H9 (cell line): ENCODE results near the gene PPP1R17. TPM values are rescaled to one million over a fixed set of nuclear protein-coding genes. Genes with fewer than 3 reads are reported as not detected.

ENCODE experiments used
- DNase-seq: peaks from one replicate; pipeline ENCODE4 v3.0.0-alpha.2; 2017
- H2AFZ ChIP-seq: one replicate; pipeline ENCODE4 v1.6.1; 2013; ENCODE audit warnings: mild to moderate bottlenecking, low read length, control low read depth, moderate library complexity
- H2AK5ac ChIP-seq: 2 replicates; pipeline ENCODE4 v1.6.1; 2013; ENCODE audit warnings: low read length, control low read depth, mixed read lengths; ENCODE audit not compliant: insufficient read length
- H2BK120ac ChIP-seq: one replicate; pipeline ENCODE4 v1.6.1; 2013; ENCODE audit warnings: low read depth, mild to moderate bottlenecking, low read length, control low read depth, inconsistent platforms; ENCODE audit not compliant: poor library complexity, severe bottlenecking
- H2BK12ac ChIP-seq: 2 replicates; pipeline ENCODE4 v1.6.1; 2013; ENCODE audit warnings: low read length, control low read depth, mixed read lengths, low read depth; ENCODE audit not compliant: insufficient read length
- H2BK15ac ChIP-seq: 2 replicates; pipeline ENCODE4 v1.6.1; 2013; ENCODE audit warnings: low read depth, low read length, control low read depth
- H2BK20ac ChIP-seq: one replicate; pipeline ENCODE4 v1.6.1; 2013; ENCODE audit warnings: low read depth, mild to moderate bottlenecking, low read length, control low read depth, inconsistent platforms; ENCODE audit not compliant: poor library complexity, severe bottlenecking
- H2BK5ac ChIP-seq: 2 replicates; pipeline ENCODE4 v1.6.1; 2013; ENCODE audit warnings: low read length, control low read depth, mixed read lengths; ENCODE audit not compliant: insufficient read length
- H3K14ac ChIP-seq: 2 replicates; pipeline ENCODE4 v1.6.1; 2013; ENCODE audit warnings: low read length, control low read depth; ENCODE audit not compliant: insufficient read depth
- H3K18ac ChIP-seq: 2 replicates; pipeline ENCODE4 v1.6.1; 2013; ENCODE audit warnings: low read depth, mild to moderate bottlenecking, mixed read lengths, low read length, control low read depth; ENCODE audit not compliant: insufficient read length
- H3K23ac ChIP-seq: 2 replicates; pipeline ENCODE4 v1.6.1; 2013; ENCODE audit warnings: low read length, control low read depth, mixed read lengths, low read depth; ENCODE audit not compliant: insufficient read length
- H3K23me2 ChIP-seq: 2 replicates; pipeline ENCODE4 v1.6.1; 2013; ENCODE audit warnings: low read depth, mild to moderate bottlenecking, mixed read lengths, low read length, control low read depth; ENCODE audit not compliant: insufficient read length, poor library complexity, severe bottlenecking
- H3K27ac ChIP-seq: 2 replicates; pipeline ENCODE4 v1.5.1; 2013; ENCODE audit warnings: low read length, control low read depth, mixed read lengths, low read depth; ENCODE audit not compliant: insufficient read length
- H3K27me3 ChIP-seq: 2 replicates; pipeline ENCODE4 v1.6.1; 2013; ENCODE audit warnings: low read length, control low read depth, inconsistent platforms; ENCODE audit not compliant: insufficient read depth
- H3K4ac ChIP-seq: 2 replicates; pipeline ENCODE4 v1.6.1; 2013; ENCODE audit warnings: low read depth, mild to moderate bottlenecking, control low read depth, inconsistent platforms, low read length, moderate library complexity
- H3K4me1 ChIP-seq: 2 replicates; pipeline ENCODE4 v1.6.1; 2013; ENCODE audit warnings: low read length, control low read depth, inconsistent platforms; ENCODE audit not compliant: insufficient read depth
- H3K4me2 ChIP-seq: 2 replicates; pipeline ENCODE4 v1.6.1; 2013; ENCODE audit warnings: low read length, control low read depth, mixed read lengths; ENCODE audit not compliant: insufficient read length, insufficient read depth
- H3K56ac ChIP-seq: 2 replicates; pipeline ENCODE4 v1.6.1; 2013; ENCODE audit warnings: low read depth, mild to moderate bottlenecking, mixed read lengths, low read length, control low read depth; ENCODE audit not compliant: insufficient read length
- H3K79me1 ChIP-seq: 2 replicates; pipeline ENCODE4 v1.6.1; 2013; ENCODE audit warnings: low read depth, mild to moderate bottlenecking, moderate library complexity, low read length, control low read depth, inconsistent platforms; ENCODE audit not compliant: insufficient read depth, poor library complexity, severe bottlenecking
- H3K79me2 ChIP-seq: 2 replicates; pipeline ENCODE4 v1.6.1; 2013; ENCODE audit warnings: low read length, control low read depth, inconsistent platforms; ENCODE audit not compliant: insufficient read depth
- H3K9ac ChIP-seq: 2 replicates; pipeline ENCODE4 v1.6.1; 2013; ENCODE audit warnings: low read length, control low read depth, mixed read lengths; ENCODE audit not compliant: insufficient read length; ENCODE audit errors: extremely low read depth
- H3K9me3 ChIP-seq: one replicate; pipeline ENCODE4 v1.6.1; 2013; ENCODE audit warnings: low read depth, low read length, inconsistent platforms; ENCODE audit not compliant: control insufficient read depth
- H3T11ph ChIP-seq: one replicate; pipeline ENCODE4 v1.6.1; 2013; ENCODE audit warnings: mild to moderate bottlenecking, low read length, control low read depth, inconsistent platforms
- H4K20me1 ChIP-seq: one replicate; pipeline ENCODE4 v1.6.1; 2013; ENCODE audit not compliant: control insufficient read depth, insufficient read length, insufficient read depth
- H4K5ac ChIP-seq: 2 replicates; pipeline ENCODE4 v1.6.1; 2013; ENCODE audit warnings: low read depth, mild to moderate bottlenecking, mixed read lengths, low read length, control low read depth; ENCODE audit not compliant: insufficient read length
- H4K8ac ChIP-seq: replicated peaks from 2 replicates; pipeline ENCODE4 v1.6.1; 2013; ENCODE audit warnings: low read length, control low read depth, mixed read lengths, low read depth; ENCODE audit not compliant: insufficient read length
- H4K91ac ChIP-seq: 2 replicates; pipeline ENCODE4 v1.6.1; 2013; ENCODE audit warnings: low read depth, mild to moderate bottlenecking, moderate library complexity, mixed read lengths, low read length, control low read depth; ENCODE audit not compliant: insufficient read length
- H3K27ac Mint-ChIP-seq, 3 experiments: 2 replicates in 2 of 3; 3 replicates in 1 of 3; pipeline ENCODE4 v1.8.0; 2020 to 2021; ENCODE audit warnings: mixed read lengths in 3 of 3, mild to moderate bottlenecking in 1 of 3, moderate library complexity in 1 of 3
- H3K27me3 Mint-ChIP-seq: 2 replicates; pipeline ENCODE4 v1.8.0; 2021; ENCODE audit warnings: low read depth, mild to moderate bottlenecking, moderate library complexity, mixed read lengths
- H3K36me3 Mint-ChIP-seq, 3 experiments: 2 replicates in 2 of 3; 3 replicates in 1 of 3; pipeline ENCODE4 v1.8.0; 2020 to 2021; ENCODE audit warnings: low read depth in 3 of 3, mixed read lengths in 3 of 3; ENCODE audit not compliant: insufficient read depth in 1 of 3
- H3K4me1 Mint-ChIP-seq, 2 experiments: 2 replicates each; pipeline ENCODE4 v1.8.0; 2020; ENCODE audit warnings: mixed read lengths in 2 of 2
- H3K4me3 Mint-ChIP-seq, 2 experiments: 2 replicates in 1 of 2; 3 replicates in 1 of 2; pipeline ENCODE4 v1.8.0; 2020 to 2021; ENCODE audit warnings: mild to moderate bottlenecking in 2 of 2, mixed read lengths in 2 of 2, moderate library complexity in 1 of 2
- H3K9me3 Mint-ChIP-seq, 2 experiments: 2 replicates in 1 of 2; 3 replicates in 1 of 2; pipeline ENCODE4 v1.8.0; 2020; ENCODE audit warnings: mild to moderate bottlenecking in 2 of 2, mixed read lengths in 2 of 2, moderate library complexity in 1 of 2
- CTCF ChIP-seq: fragments of 200-600 bp; sonication (generic); conservative IDR thresholded peaks from 3 replicates; pipeline ENCODE4 v1.8.0; 2021; ENCODE audit warnings: antibody characterized with exemption, mild to moderate bottlenecking
- WGBS: extraction: QIAGEN DNeasy Blood & Tissue Kit; methylation state at CpG from one replicate; pipeline ENCODE4 v1.1.7; 2013; ENCODE audit warnings: missing lambda C conversion rate, low lambda C conversion rate, mixed read lengths; ENCODE audit not compliant: insufficient read length; ENCODE audit errors: extremely low coverage; 5-methylcytosine and 5-hydroxymethylcytosine counted together
- total RNA-seq: library from RNA; stranded (reverse); gene quantifications from 2 replicates; pipeline ENCODE4 v1.2.1, GENCODE V29; 2021

Gene PPP1R17
- total RNA-seq, 1 experiment from 2014 or later: 1.2 TPM

GRCh38 chr7:31705377-31705776 is 18.4 kb downstream of the PPP1R17 start:
- DNase-seq: no peak
- H3K27me3 Mint-ChIP-seq: peaks cover 53% of the 10 kb centered on the region

More at GRCh38 chr7:31705377-31705776, 18.4 kb downstream of the PPP1R17 start:
- Histone ChIP-seq H3K23me2 (no peaks in the 10 kb centered on the region), H3K18ac (no peak overlapping the region), H4K5ac (no peak overlapping the region), H3K9ac (no peak overlapping the region), H3K79me2 (no peaks in the 10 kb centered on the region), H3K79me1 (no peaks in the 10 kb centered on the region), H4K91ac (no peak overlapping the region), H4K20me1 (no peaks in the 10 kb centered on the region), H3K27me3 (no peaks in the 10 kb centered on the region), H2AFZ (no peak overlapping the region), H3K27ac (no peak overlapping the region), H2BK12ac (no peak overlapping the region), H3K56ac (no peak overlapping the region), H2BK120ac (no peak overlapping the region), H3K4ac (no peak overlapping the region), H3T11ph (no peak overlapping the region), H2BK20ac (no peak overlapping the region), H2BK15ac (no peak overlapping the region), H4K8ac (no peak overlapping the region), H2BK5ac (no peak overlapping the region), H3K4me1 (no peaks in the 10 kb centered on the region; the same call in 1 of the 2 replicates), H3K23ac (no peak overlapping the region), H3K14ac (no peak overlapping the region), H3K9me3 (no peaks in the 10 kb centered on the region), H3K4me2 (no peak overlapping the region), H2AK5ac (no peak overlapping the region)
- no peak for TF ChIP-seq CTCF
- Mint-ChIP-seq H3K27ac (no peak overlapping the region), H3K36me3 (no peaks in the 10 kb centered on the region), H3K4me1 (peaks cover 10 to 21% of the 10 kb centered on the region in 2 experiments), H3K4me3 (no peak overlapping the region), H3K9me3 (no peaks in the 10 kb centered on the region; a peak in 1 of 5 replicates)
- no CpG with 5 or more reads among the region's 3 CpGs for WGBS
